ENCODE measurements around the gene MPP3. TPM values are rescaled to one million over a fixed set of nuclear protein-coding genes. Genes with fewer than 3 reads are reported as not detected.
A peak's percentile ranks its signal among the peaks of the same experiment; 100 is the strongest.

MPP3 gene
- total and polyA plus RNA-seq, 9 donors = 2.7 to 17.2 (median 3.1) TPM

DNA sequence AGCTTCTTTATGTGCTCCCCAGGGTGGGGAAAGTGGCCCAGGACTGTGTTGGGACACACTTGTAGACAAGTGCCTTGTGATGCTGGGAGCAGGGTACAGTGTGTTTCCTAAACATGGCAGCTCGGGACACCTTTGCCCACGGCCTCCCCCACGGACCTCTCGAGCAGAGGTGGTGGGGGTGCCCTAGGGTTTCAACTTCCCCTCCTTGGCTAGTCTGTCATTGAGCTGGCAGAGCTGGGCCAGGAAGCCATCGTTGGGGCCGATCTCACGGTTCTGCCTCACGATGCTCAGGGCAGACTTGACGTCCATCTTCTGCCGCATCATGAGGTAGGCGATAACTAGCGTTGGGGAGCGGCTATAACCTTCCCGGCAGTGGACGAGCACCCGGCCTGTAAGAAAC, 63.5 kb downstream of the MPP3 start:
- Histone ChIP-seq H3K4me1 (ENCODE audit: insufficient read depth) (no peaks in the 10 kb centered on the region), H3K9me3 (no peaks in the 10 kb centered on the region), H3K27ac (no peak overlapping the region), H3K36me3 (no peaks in the 10 kb centered on the region), H3K4me3 (no peak overlapping the region), H3K27me3 (no peaks in the 10 kb centered on the region)
- TF ChIP-seq POLR2A (IDR thresholded peaks at IDR 0.05) = no peak
- TF ChIP-seq EP300 (IDR thresholded peaks at IDR 0.05) = no peak
- TF ChIP-seq, protein P1, sequence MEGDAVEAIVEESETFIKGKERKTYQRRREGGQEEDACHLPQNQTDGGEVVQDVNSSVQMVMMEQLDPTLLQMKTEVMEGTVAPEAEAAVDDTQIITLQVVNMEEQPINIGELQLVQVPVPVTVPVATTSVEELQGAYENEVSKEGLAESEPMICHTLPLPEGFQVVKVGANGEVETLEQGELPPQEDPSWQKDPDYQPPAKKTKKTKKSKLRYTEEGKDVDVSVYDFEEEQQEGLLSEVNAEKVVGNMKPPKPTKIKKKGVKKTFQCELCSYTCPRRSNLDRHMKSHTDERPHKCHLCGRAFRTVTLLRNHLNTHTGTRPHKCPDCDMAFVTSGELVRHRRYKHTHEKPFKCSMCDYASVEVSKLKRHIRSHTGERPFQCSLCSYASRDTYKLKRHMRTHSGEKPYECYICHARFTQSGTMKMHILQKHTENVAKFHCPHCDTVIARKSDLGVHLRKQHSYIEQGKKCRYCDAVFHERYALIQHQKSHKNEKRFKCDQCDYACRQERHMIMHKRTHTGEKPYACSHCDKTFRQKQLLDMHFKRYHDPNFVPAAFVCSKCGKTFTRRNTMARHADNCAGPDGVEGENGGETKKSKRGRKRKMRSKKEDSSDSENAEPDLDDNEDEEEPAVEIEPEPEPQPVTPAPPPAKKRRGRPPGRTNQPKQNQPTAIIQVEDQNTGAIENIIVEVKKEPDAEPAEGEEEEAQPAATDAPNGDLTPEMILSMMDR (IDR thresholded peaks at IDR 0.05) = no peak
- intact Hi-C loops (cut with DNase I) = loop anchor here in 1 of 4 donors (10.0 kb wide), 1 partner anchor 195 kb away; no protein-coding TSS in a partner anchor
- DNase-seq = no peak
- 87 to 92% (median 88%) methylated on average over 15 to 16 of the region's 16 CpGs for WGBS, 3 donors

- Histone ChIP-seq H3K9me3 (no peaks in the 10 kb centered on the region), H3K27me3 (no peaks in the 10 kb centered on the region), H3K4me3 (no peak overlapping the region), H3K4me1 (ENCODE audit: insufficient read depth) (no peaks in the 10 kb centered on the region), H3K27ac (no peak overlapping the region), H3K36me3 (no peaks in the 10 kb centered on the region)
- 87 to 90% (median 88%) methylated on average over 7 of the region's 7 CpGs for WGBS, 3 donors
- TF ChIP-seq POLR2A (IDR thresholded peaks at IDR 0.05) (no peak), EP300 (IDR thresholded peaks at IDR 0.05) (no peak)
- TF ChIP-seq, protein P1 (IDR thresholded peaks at IDR 0.05) = no peak
- intact Hi-C loops (cut with DNase I) = loop anchor here in 1 of 4 donors (10.0 kb wide), 1 partner anchor 194 kb away; no protein-coding TSS in a partner anchor
- no peak for DNase-seq
Observed at GRCh38 chr17:43768943-43769342, 64.0 kb downstream of the MPP3 start.

DNA sequence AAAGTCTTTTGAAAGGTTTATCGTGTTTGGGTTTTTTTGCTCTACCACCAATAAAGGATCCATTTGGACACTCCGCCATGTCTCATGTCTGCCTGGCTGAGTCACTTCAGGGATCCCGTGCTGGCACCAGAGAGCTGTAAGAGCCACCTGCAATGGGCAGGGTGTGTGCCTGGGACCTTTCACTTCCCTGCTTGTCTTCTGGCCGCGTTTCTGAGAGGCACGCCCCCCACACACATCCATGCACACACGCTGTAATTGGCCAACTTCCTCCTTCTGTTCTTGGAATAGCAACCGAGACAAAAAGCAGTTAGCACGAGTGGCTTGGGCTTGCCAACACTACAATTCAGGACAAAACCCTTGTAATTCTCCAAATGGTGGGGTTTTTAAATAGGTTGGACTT, 64.6 kb downstream of the MPP3 start:
- intact Hi-C loops (cut with DNase I) = loop anchor here in 1 of 4 donors (10.0 kb wide), 1 partner anchor 194 kb away; no protein-coding TSS in a partner anchor

GRCh38 chr17:43767713-43768059, 65.3 kb downstream of the MPP3 start:
- 74 to 82% (median 77%) methylated on average over 5 of the region's 5 CpGs for WGBS, 3 donors
- no peaks in the 10 kb centered on the region for H3K36me3 ChIP-seq
- peak in 1 of 5 donors; percentile 12 for DNase-seq
- H3K9me3 ChIP-seq = no peaks in the 10 kb centered on the region
- no peaks in the 10 kb centered on the region for H3K27me3 ChIP-seq
- TF ChIP-seq, protein P1 (IDR thresholded peaks at IDR 0.05) = no peak
- TF ChIP-seq POLR2A (IDR thresholded peaks at IDR 0.05) = no peak
- TF ChIP-seq EP300 (IDR thresholded peaks at IDR 0.05) = no peak
- no peaks in the 10 kb centered on the region for H3K4me1 ChIP-seq (ENCODE audit: insufficient read depth)
- H3K27ac ChIP-seq = no peak overlapping the region
- intact Hi-C loops (cut with DNase I) = loop anchor here in 1 of 4 donors (10.0 kb wide), 1 partner anchor 193 kb away; no protein-coding TSS in a partner anchor
- H3K4me3 ChIP-seq = no peak overlapping the region

More for the DNA sequence above, 64.6 kb downstream of the MPP3 start:
- no peak for TF ChIP-seq POLR2A (IDR thresholded peaks at IDR 0.05)
- TF ChIP-seq, protein P1 (IDR thresholded peaks at IDR 0.05) = no peak
- no peak overlapping the region for H3K27ac ChIP-seq
- H3K9me3 ChIP-seq = no peaks in the 10 kb centered on the region
- H3K27me3 ChIP-seq = no peaks in the 10 kb centered on the region
- no peaks in the 10 kb centered on the region for H3K4me1 ChIP-seq (ENCODE audit: insufficient read depth)
- H3K4me3 ChIP-seq = no peak overlapping the region
- WGBS, 3 donors = 39 to 47% (median 44%) methylated on average over 9 of the region's 9 CpGs
- no peaks in the 10 kb centered on the region for H3K36me3 ChIP-seq
- DNase-seq = no peak

Data from ovary (tissue), 9 donors.